Caco-2 (cell line): ENCODE measurements around the gene LUC7L3. TPM values are rescaled to one million over a fixed set of nuclear protein-coding genes. Genes with fewer than 3 reads are reported as not detected.

ENCODE experiments used
- BruUV-seq: library from RNA; stranded (reverse); fragments of 400-500 nt; replicated peaks from 2 replicates; lab custom pipeline; 2021; lab: Mats Ljungman, UMichigan
- CTCF ChIA-PET: fragments of 300-600 bp; sonication (Branson Sonifier 250); formaldehyde crosslinking; loops from one replicate; lab custom pipeline; 2022; ENCODE audit warnings: antibody characterized with exemption; lab: Charles Lee
- POLR2A ChIA-PET: fragments of 300-600 bp; sonication (Branson Sonifier 250); formaldehyde crosslinking; loops from one replicate; lab custom pipeline; 2022; ENCODE audit warnings: antibody characterized with exemption; lab: Charles Lee
- DNase-seq, 2 experiments: peaks; one replicate each; pipeline versions ENCODE4 v3.0.0 to v3.0.0-alpha.2; 2020 to 2022
- H3K27me3 ChIP-seq: replicated peaks from 2 replicates; pipeline ENCODE4 v1.6.0; 2011; ENCODE audit warnings: low read length; ENCODE audit not compliant: control insufficient read depth, insufficient read depth
- H3K36me3 ChIP-seq: 2 replicates; pipeline ENCODE4 v1.5.1; 2011; ENCODE audit warnings: low read length; ENCODE audit not compliant: control insufficient read depth, insufficient read depth
- H3K4me1 ChIP-seq: fragments of 250-450 bp; sonication (Bioruptor Pico); 2 replicates; pipeline ENCODE4 v1.5.1; 2020; ENCODE audit warnings: mild to moderate bottlenecking
- H3K4me3 ChIP-seq: 2 replicates; pipeline ENCODE4 v1.5.1; 2011; ENCODE audit warnings: low read depth, mild to moderate bottlenecking, control low read depth, low read length
- H3K9me3 ChIP-seq: fragments of 250-450 bp; sonication (Bioruptor Pico); 2 replicates; pipeline ENCODE4 v1.5.1; 2020; ENCODE audit warnings: mild to moderate bottlenecking, moderate library complexity
- H3K27ac Mint-ChIP-seq: one replicate; pipeline ENCODE4 v1.8.0; 2022; ENCODE audit warnings: mixed read lengths; ENCODE audit not compliant: unreplicated experiment
- H3K27me3 Mint-ChIP-seq: one replicate; pipeline ENCODE4 v1.8.0; 2022; ENCODE audit warnings: mixed read lengths; ENCODE audit not compliant: insufficient read depth, unreplicated experiment
- H3K36me3 Mint-ChIP-seq: one replicate; pipeline ENCODE4 v1.8.0; 2022; ENCODE audit warnings: mild to moderate bottlenecking, mixed read lengths; ENCODE audit not compliant: insufficient read depth, unreplicated experiment
- H3K4me1 Mint-ChIP-seq: one replicate; pipeline ENCODE4 v1.8.0; 2022; ENCODE audit warnings: low read depth, mixed read lengths; ENCODE audit not compliant: unreplicated experiment
- H3K4me3 Mint-ChIP-seq: one replicate; pipeline ENCODE4 v1.8.0; 2022; ENCODE audit warnings: mild to moderate bottlenecking, moderate library complexity, mixed read lengths; ENCODE audit not compliant: unreplicated experiment
- H3K9me3 Mint-ChIP-seq: one replicate; pipeline ENCODE4 v1.8.0; 2022; ENCODE audit warnings: mixed read lengths; ENCODE audit not compliant: unreplicated experiment
- CTCF ChIP-seq, 2 experiments: fragments of 200-600 bp in 1 of 2; IDR thresholded peaks; 1 replicate in 1 of 2; 2 replicates in 1 of 2; pipeline versions ENCODE4 v1.5.1 to v1.8.0; 2011 to 2022; ENCODE audit warnings: antibody characterized with exemption in 1 of 2, control low read depth in 1 of 2, inconsistent platforms in 1 of 2, low read depth in 1 of 2, low read length in 1 of 2, mild to moderate bottlenecking in 1 of 2, moderate library complexity in 1 of 2; ENCODE audit not compliant: insufficient read depth in 1 of 2, severe bottlenecking in 1 of 2, unreplicated experiment in 1 of 2
- intact Hi-C: fragments of 100-400 bp; cut with micrococcal nuclease; formaldehyde crosslinking; loops from one replicate; pipeline ENCODE4 v1.10.0; 2022; ENCODE audit not compliant: unreplicated experiment
- total RNA-seq: library from RNA; stranded (reverse); gene quantifications from 2 replicates; pipeline ENCODE4 v1.2.3, GENCODE V29; 2022

LUC7L3 gene
- total RNA-seq, 1 experiment from 2014 or later, result 287 TPM

DNA sequence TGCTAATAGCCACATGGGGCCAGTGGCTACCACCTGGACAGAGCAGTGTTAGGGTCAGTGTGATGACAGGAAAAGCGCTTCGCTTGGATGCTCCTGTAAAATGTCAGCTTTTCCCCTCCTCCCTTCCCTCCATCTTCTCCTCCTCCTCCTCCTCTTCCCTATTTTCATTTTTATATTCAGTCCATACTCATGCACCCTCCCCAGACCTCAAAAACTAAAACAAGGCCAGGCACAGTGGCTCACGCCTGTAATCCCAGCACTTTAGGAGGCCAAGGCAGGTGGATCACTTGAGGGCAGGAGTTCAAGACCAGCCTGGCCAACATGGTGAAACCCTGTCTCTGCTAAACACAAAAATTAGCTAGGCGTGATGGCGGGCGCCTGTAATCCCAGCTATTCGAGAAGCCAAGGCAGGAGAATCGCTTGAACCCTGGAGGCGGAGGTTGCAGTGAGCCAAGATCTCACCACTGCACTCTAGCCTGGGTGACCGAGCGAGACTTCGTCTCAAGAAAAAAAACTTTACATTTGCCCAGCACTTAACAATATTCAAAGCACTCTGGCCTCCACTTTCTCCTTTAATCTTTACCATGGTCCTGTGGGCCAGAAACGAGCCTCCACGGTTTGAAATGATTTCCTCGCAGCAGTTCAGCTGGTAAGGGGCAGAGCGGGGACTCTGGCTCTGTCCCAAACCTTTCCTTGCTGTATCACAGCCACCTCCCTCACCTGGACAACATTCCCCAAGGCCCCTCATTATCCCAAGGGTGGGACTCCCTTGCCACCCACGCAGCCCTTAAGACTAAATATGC is 33.5 kb upstream of the LUC7L3 start:
- intact Hi-C loops, result loop anchor here (2.0 kb wide), 1 partner anchor 21 kb away; the partner anchor contains the start of gene ANKRD40
- H3K36me3 Mint-ChIP-seq, result peaks cover 35% of the 10 kb centered on the region
- no peak for DNase-seq
- no peaks in the 10 kb centered on the region for H3K27me3 Mint-ChIP-seq
- ChIA-PET POLR2A (interaction anchor here (0.5 to 1.9 kb wide), 6 partner anchors 15 to 775 kb away, joined by 3 to 13 read pairs (median 5); partner anchors contain the start of gene LUC7L3), CTCF (interaction anchor here (0.9 to 3.6 kb wide), 7 partner anchors 8 to 135 kb away, joined by 3 to 60 read pairs (median 10); no protein-coding TSS in a partner anchor)
- H3K4me3 Mint-ChIP-seq, result peak overlapping the region; percentile 77
- peak in 1 of 2 experiments; percentile 11 for TF ChIP-seq CTCF (IDR thresholded peaks at IDR 0.05; ENCODE audit: insufficient read depth in 1 of 2, low read depth in 1 of 2, low read length in 1 of 2, severe bottlenecking in 1 of 2, unreplicated experiment in 1 of 2)
- H3K9me3 Mint-ChIP-seq, result no peaks in the 10 kb centered on the region
- peaks cover 1% of the 10 kb centered on the region; the same call in 1 of the 2 replicates for H3K36me3 ChIP-seq
- H3K4me1 Mint-ChIP-seq, result peaks cover 72% of the 10 kb centered on the region
- H3K27ac Mint-ChIP-seq, result peak overlapping the region; percentile 96
- TSS peak; percentile 78 for BruUV-seq
- H3K4me1 ChIP-seq, result peaks cover 91% of the 10 kb centered on the region
- H3K9me3 ChIP-seq, result no peaks in the 10 kb centered on the region
- H3K4me3 ChIP-seq, result peak overlapping the region; percentile 38
- H3K27me3 ChIP-seq, result no peaks in the 10 kb centered on the region

DNA sequence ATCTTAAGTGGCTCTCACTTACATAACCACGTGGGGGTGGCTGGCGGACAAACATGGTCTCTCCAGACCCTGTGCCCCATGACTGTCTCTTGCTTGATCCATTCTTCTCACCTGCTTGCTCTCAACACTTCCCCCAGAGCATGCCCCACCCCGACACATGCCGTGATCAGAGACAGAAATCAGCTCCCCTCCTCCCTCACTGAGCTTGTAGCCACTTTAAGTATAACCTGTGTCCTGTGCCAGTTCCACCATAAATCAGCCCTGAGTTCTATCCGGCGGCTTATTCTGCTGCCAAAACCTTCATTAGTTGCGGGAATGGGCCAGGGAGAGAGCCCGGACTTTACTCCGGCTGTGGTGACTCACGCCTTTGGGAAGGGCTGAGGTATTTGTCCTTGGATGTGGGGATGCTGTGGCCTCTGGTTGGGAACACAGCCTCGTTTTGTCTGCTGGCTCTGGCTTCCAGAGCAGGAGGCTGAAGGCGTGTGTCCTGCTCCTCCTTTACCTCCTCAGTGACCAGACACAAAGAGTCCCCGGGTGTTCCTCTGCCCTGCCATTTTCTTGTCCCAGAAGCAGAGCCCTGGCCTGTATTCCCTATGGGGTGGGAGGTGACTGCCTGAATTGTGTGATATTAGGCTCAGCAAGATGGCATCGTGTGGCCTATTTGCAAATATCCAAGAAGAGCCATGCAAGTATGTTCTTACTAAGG is 32.8 kb upstream of the LUC7L3 start:
- no peak for TF ChIP-seq CTCF (IDR thresholded peaks at IDR 0.05; ENCODE audit: insufficient read depth in 1 of 2, low read depth in 1 of 2, low read length in 1 of 2, severe bottlenecking in 1 of 2, unreplicated experiment in 1 of 2)
- H3K9me3 Mint-ChIP-seq, result no peaks in the 10 kb centered on the region
- H3K27me3 ChIP-seq, result no peaks in the 10 kb centered on the region
- no peaks in the 10 kb centered on the region for H3K9me3 ChIP-seq
- POLR2A ChIA-PET, result interaction anchor here (0.6 to 1.4 kb wide), 5 partner anchors 58 to 182 kb away, joined by 3 to 5 read pairs (median 4); partner anchors contain the start of gene CACNA1G
- CTCF ChIA-PET, result interaction anchor here (0.6 to 1.9 kb wide), 4 partner anchors 58 to 724 kb away, joined by 3 to 10 read pairs (median 6); no protein-coding TSS in a partner anchor
- peak; percentile 94 to 98 for DNase-seq
- H3K36me3 Mint-ChIP-seq, result peaks cover 33% of the 10 kb centered on the region
- H3K27me3 Mint-ChIP-seq, result no peaks in the 10 kb centered on the region
- BruUV-seq, result TSS peak; percentile 55
- H3K4me1 Mint-ChIP-seq, result peaks cover 70% of the 10 kb centered on the region
- H3K4me1 ChIP-seq, result peaks cover 91% of the 10 kb centered on the region
- H3K36me3 ChIP-seq, result peaks cover 1% of the 10 kb centered on the region; the same call in 1 of the 2 replicates
- peak overlapping the region; percentile 38 for H3K4me3 ChIP-seq
- peak overlapping the region; percentile 77 for H3K4me3 Mint-ChIP-seq
- H3K27ac Mint-ChIP-seq, result peak overlapping the region; percentile 96
- intact Hi-C loops, result loop anchor here (2.0 kb wide), 1 partner anchor 20 kb away; the partner anchor contains the start of gene ANKRD40
